Measurements from ENCODE around the gene SCYL1.

GRCh38 chr11:65486570-65487466, 38.1 kb upstream of the SCYL1 start:
- TF ChIP-seq POLR2A (IDR thresholded peaks at IDR 0.05; ENCODE audit: low read depth, low read length) (no peak), TAF1 (IDR thresholded peaks at IDR 0.05; ENCODE audit: low read depth, low read length) (0 out of 2 replicates have a peak, but pooled peaks have one; percentile 14)
